Endothelial cell of umbilical vein (primary cell): ENCODE data around the gene RFX1. TPM values are rescaled to one million over a fixed set of nuclear protein-coding genes. Genes with fewer than 3 reads are reported as not detected.
A peak's percentile ranks its signal among the peaks of the same experiment; 100 is the strongest.

Experiments used
- BruUV-seq: library from RNA; stranded (reverse); fragments of 400-500 nt; replicated peaks from 2 replicates; lab custom pipeline; 2021; lab: Mats Ljungman, UMichigan
- CTCF ChIA-PET: fragments of 300-600, 350-600 bp; sonication (Branson Sonifier 250); formaldehyde crosslinking; loops from one replicate; lab custom pipeline; 2021; ENCODE audit warnings: antibody characterized with exemption, inconsistent platforms; lab: Charles Lee
- POLR2A ChIA-PET: fragments of 300-600, 350-600 bp; sonication (Branson Sonifier 250); formaldehyde crosslinking; loops from one replicate; lab custom pipeline; 2021; ENCODE audit warnings: antibody characterized with exemption, inconsistent platforms; lab: Charles Lee
- DNase-seq: peaks from one replicate; pipeline ENCODE4 v3.0.0-alpha.2; 2011; ENCODE audit warnings: low read depth, low spot score
- FAIRE-seq: peaks from 2 replicates; lab custom pipeline; 2011; peaks lifted over from hg19 to GRCh38; lab: Jason Lieb, UNC
- H2AFZ ChIP-seq: 2 replicates; pipeline ENCODE4 v1.6.0; 2012; ENCODE audit warnings: low read depth, low read length, control low read depth, inconsistent platforms
- H3K27ac ChIP-seq: 2 replicates; pipeline ENCODE4 v1.5.1; 2011; ENCODE audit warnings: low read depth, mild to moderate bottlenecking, control low read depth, low read length, moderate library complexity; ENCODE audit not compliant: insufficient read depth
- H3K27me3 ChIP-seq, 2 experiments: 2 replicates each; pipeline versions ENCODE4 v1.6.0 to v1.6.1; 2011; ENCODE audit warnings: low read length in 2 of 2, mixed read lengths in 1 of 2; ENCODE audit not compliant: control insufficient read depth in 2 of 2, insufficient read depth in 2 of 2
- H3K36me3 ChIP-seq, 2 experiments: 2 replicates in 1 of 2; 3 replicates in 1 of 2; pipeline ENCODE4 v1.5.1; 2011; ENCODE audit warnings: low read length in 2 of 2, mild to moderate bottlenecking in 1 of 2, moderate library complexity in 1 of 2; ENCODE audit not compliant: control insufficient read depth in 2 of 2, insufficient read depth in 2 of 2; ENCODE audit errors: extremely low read depth in 1 of 2
- H3K4me1 ChIP-seq: 3 replicates; pipeline ENCODE4 v1.5.1; 2011; ENCODE audit warnings: mild to moderate bottlenecking, low read length; ENCODE audit not compliant: control insufficient read depth, insufficient read depth; ENCODE audit errors: extremely low read depth
- H3K4me2 ChIP-seq: 2 replicates; pipeline ENCODE4 v1.6.1; 2011; ENCODE audit warnings: low read length, control low read depth, mixed read lengths; ENCODE audit not compliant: insufficient read depth
- H3K4me3 ChIP-seq, 3 experiments: fragments of 200-600 bp in 1 of 3; sonication (generic), shearing (Covaris generic) in 1 of 3; replicated peaks in 1 of 3; 2 replicates each; pipeline ENCODE4 v1.5.1; 2011 to 2016; ENCODE audit warnings: control low read depth in 3 of 3, low read length in 3 of 3, mild to moderate bottlenecking in 2 of 3, inconsistent platforms in 1 of 3, low read depth in 1 of 3, moderate library complexity in 1 of 3; ENCODE audit not compliant: insufficient read depth in 1 of 3
- H3K79me2 ChIP-seq: 2 replicates; pipeline ENCODE4 v1.6.0; 2012; ENCODE audit warnings: low read length, inconsistent platforms; ENCODE audit not compliant: control insufficient read depth, insufficient read depth
- H3K9ac ChIP-seq: replicated peaks from 2 replicates; pipeline ENCODE3; 2011; ENCODE audit warnings: low read length, control low read depth; ENCODE audit not compliant: insufficient read depth; ENCODE audit errors: extremely low read depth
- H3K9me1 ChIP-seq: replicated peaks from 3 replicates; pipeline ENCODE4 v1.6.0; 2011; ENCODE audit warnings: mild to moderate bottlenecking, low read length; ENCODE audit not compliant: control insufficient read depth, insufficient read depth; ENCODE audit errors: extremely low read depth
- H3K9me3 ChIP-seq: replicated peaks from 2 replicates; pipeline ENCODE4 v1.5.1; 2012; ENCODE audit warnings: low read length, inconsistent platforms; ENCODE audit not compliant: control insufficient read depth, insufficient read depth
- H4K20me1 ChIP-seq: replicated peaks from 2 replicates; pipeline ENCODE3; 2011; ENCODE audit warnings: mild to moderate bottlenecking, low read length; ENCODE audit not compliant: control insufficient read depth, insufficient read depth; ENCODE audit errors: extremely low read depth
- FOS ChIP-seq: IDR thresholded peaks from 2 replicates; pipeline ENCODE4 v1.6.1; 2011; ENCODE audit warnings: mild to moderate bottlenecking, low read length, moderate library complexity, borderline replicate concordance; ENCODE audit not compliant: insufficient read depth
- MYC ChIP-seq: IDR thresholded peaks from one replicate; pipeline ENCODE4 v1.6.1; 2011; ENCODE audit warnings: mild to moderate bottlenecking, low read depth, low read length
- POLR2AphosphoS5 ChIP-seq: IDR thresholded peaks from 2 replicates; pipeline ENCODE4 v1.6.1; 2012; ENCODE audit warnings: low read depth, mild to moderate bottlenecking, control low read depth, low read length, moderate library complexity; ENCODE audit not compliant: insufficient read depth
- dilution Hi-C: fragments of 300-500 bp; cut with MboI; formaldehyde crosslinking; loops from one replicate; pipeline ENCODE4 v1.15.0; 2019; ENCODE audit warnings: low sequenced_read_pairs; ENCODE audit not compliant: extremely low pct_ligation_motif_present
- intact Hi-C: fragments of 100-400 bp; cut with micrococcal nuclease; formaldehyde crosslinking; loops from one replicate; pipeline ENCODE4 v1.10.0; 2022
- polyA plus RNA-seq, 4 experiments: library from polyadenylated mRNA; depleted of rRNA in 3 of 4; stranded (reverse) in 3 of 4; unstranded in 1 of 4; fragments of >200 nt; gene quantifications; 2 replicates each; pipeline versions ENCODE4 v1.2.1 to v1.2.3, GENCODE V29; 2011 to 2012; ENCODE audit warnings: missing spikeins in 1 of 4
- total RNA-seq: library from RNA; stranded (reverse); gene quantifications from 2 replicates; pipeline ENCODE4 v1.2.3, GENCODE V29; 2021
- TF ChIP-seq, protein P1 (sequence below): IDR thresholded peaks from 2 replicates; pipeline ENCODE4 v1.6.1; 2011; ENCODE audit not compliant: insufficient read depth, insufficient read length
- TF ChIP-seq, protein P2 (sequence below), 2 donors: IDR thresholded peaks; 1 replicate in 1 of 2; 2 replicates in 1 of 2; pipeline ENCODE4 v1.5.1; 2011; ENCODE audit warnings: low read length in 2 of 2, mild to moderate bottlenecking in 2 of 2, moderate library complexity in 2 of 2, control low read depth in 1 of 2, inconsistent platforms in 1 of 2, low read depth in 1 of 2; ENCODE audit not compliant: insufficient read depth in 1 of 2; ENCODE audit errors: extremely low read depth in 1 of 2

RFX1 gene
- total and polyA plus RNA-seq, 2 donors (not counting 3 experiments of a cell fraction or from before 2014, with no cell fraction given): 2.3 to 14.7 TPM

DNA sequence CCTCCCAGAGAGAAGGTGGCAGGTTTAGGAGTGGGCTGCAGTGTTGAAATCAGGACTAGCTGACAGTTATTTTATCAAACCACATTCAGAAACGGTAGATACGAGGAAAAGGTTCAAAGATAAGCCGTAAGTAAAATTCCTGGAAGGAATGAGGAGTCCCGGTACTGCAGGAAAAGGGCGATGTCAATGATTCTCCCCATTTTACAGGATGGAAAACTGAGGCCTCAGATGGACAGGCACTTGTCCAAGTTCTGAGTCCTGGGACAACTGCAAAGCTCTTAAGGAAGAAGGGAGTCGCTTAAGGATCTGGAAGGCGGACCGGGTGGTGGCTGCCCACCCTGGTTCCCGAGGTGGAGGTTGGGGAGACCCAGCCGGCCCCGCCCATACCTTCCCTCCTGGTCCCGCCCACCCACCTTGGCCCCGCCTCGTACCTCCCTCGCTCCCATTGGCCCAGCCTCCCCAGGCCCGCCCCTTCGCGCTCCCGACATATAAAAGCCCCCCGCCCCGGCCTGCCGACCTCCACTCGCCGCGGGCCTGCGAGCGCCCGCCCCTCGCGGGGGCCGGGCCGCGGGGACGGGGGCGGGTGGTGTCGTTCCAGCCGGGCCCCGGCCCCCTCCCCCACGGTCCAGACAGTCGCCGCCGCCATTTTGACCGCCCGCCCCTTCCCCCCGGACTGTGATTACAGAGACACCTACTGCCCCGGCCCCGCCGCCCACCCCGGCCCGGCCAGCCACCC is 603 bp downstream of the RFX1 start:
- ChIA-PET POLR2A (interaction anchor here (0.6 to 0.8 kb wide), 3 partner anchors 7 to 79 kb away, joined by 3 to 13 read pairs (median 4); no protein-coding TSS in a partner anchor), CTCF (interaction anchor here (1.1 to 2.9 kb wide), 6 partner anchors 16 to 53 kb away, joined by 3 to 11 read pairs (median 6); partner anchors contain the start of genes DCAF15 and IL27RA)
- Histone ChIP-seq H3K27ac (peak overlapping the region; percentile 91), H3K4me3 (peak overlapping the region; percentile 61 to 73 (median 69)), H4K20me1 (no peaks in the 10 kb centered on the region), H2AFZ (peak overlapping the region; percentile 50), H3K9ac (peak overlapping the region; percentile 94), H3K9me3 (no peaks in the 10 kb centered on the region), H3K9me1 (no peaks in the 10 kb centered on the region), H3K79me2 (peaks cover 8% of the 10 kb centered on the region), H3K27me3 (no peaks in the 10 kb centered on the region), H3K4me2 (peak overlapping the region; percentile 58), H3K4me1 (peaks cover 20% of the 10 kb centered on the region), H3K36me3 (no peaks in the 10 kb centered on the region)
- DNase-seq: peak; percentile 87
- no peak for FAIRE-seq
- intact Hi-C loops (loop anchor here (1.0 to 5.0 kb wide), 9 partner anchors 19 to 903 kb away; partner anchors contain the start of genes DCAF15, LYL1 and MISP3), dilution Hi-C loops (no loop called here)
- TF ChIP-seq FOS (no peak), POLR2AphosphoS5 (peak; percentile 82)
- BruUV-seq: TSS peak; percentile 44

DNA sequence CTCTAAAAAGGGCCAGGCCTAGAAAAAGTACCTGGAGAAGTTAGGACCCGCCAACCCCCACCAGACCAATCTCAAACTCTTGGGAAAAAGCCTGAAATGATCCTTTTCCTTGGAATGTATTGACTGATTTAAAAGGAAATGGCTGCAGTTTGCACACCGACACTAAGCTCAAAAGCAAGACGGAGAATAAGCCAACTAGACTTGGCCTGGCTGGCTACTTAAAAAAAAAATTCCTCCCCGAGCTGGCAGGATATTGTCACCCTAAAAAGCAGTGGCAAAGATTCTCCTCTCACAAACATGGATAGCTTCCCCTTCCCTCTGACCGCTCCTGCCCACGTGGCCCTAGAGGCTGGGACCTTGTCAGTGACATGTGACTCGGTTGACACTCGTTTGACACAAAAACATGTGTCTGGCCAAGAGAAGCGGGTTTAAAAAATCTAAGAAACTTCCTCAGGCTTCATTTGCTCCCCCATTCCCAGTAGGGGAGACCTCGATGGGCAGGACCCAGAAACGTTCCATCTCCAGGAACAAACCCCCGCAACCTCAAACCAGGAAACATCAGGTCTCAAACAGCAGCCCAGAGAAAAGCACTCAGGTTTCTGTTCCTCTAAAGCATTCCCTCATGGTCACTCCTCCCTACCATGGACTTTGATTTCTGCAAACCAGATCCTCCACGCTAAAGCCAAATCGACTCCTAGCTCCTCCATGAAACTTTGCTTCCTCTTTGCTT is 1.3 kb downstream of the RFX1 start:
- peak overlapping the region in 1 of 3 experiments; percentile 61 for H3K4me3 ChIP-seq
- BruUV-seq: no TSS peak
- no peaks in the 10 kb centered on the region for H3K36me3 ChIP-seq
- DNase-seq: peak; percentile 52
- dilution Hi-C loops: no loop called here
- H3K4me1 ChIP-seq: peaks cover 20% of the 10 kb centered on the region
- H3K4me2 ChIP-seq: peak overlapping the region; percentile 58
- no peak for FAIRE-seq
- H3K79me2 ChIP-seq: peaks cover 8% of the 10 kb centered on the region
- peak overlapping the region; percentile 50 for H2AFZ ChIP-seq
- TF ChIP-seq, protein P1, sequence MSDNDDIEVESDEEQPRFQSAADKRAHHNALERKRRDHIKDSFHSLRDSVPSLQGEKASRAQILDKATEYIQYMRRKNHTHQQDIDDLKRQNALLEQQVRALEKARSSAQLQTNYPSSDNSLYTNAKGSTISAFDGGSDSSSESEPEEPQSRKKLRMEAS: peak; percentile 81
- TF ChIP-seq, protein P2, sequence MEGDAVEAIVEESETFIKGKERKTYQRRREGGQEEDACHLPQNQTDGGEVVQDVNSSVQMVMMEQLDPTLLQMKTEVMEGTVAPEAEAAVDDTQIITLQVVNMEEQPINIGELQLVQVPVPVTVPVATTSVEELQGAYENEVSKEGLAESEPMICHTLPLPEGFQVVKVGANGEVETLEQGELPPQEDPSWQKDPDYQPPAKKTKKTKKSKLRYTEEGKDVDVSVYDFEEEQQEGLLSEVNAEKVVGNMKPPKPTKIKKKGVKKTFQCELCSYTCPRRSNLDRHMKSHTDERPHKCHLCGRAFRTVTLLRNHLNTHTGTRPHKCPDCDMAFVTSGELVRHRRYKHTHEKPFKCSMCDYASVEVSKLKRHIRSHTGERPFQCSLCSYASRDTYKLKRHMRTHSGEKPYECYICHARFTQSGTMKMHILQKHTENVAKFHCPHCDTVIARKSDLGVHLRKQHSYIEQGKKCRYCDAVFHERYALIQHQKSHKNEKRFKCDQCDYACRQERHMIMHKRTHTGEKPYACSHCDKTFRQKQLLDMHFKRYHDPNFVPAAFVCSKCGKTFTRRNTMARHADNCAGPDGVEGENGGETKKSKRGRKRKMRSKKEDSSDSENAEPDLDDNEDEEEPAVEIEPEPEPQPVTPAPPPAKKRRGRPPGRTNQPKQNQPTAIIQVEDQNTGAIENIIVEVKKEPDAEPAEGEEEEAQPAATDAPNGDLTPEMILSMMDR (IDR thresholded peaks at IDR 0.05; ENCODE audit: extremely low read depth in 1 of 2, insufficient read depth in 1 of 2, low read depth in 1 of 2, low read length in 2 of 2): no peak
- TF ChIP-seq MYC: no peak
- H3K27me3 ChIP-seq: no peaks in the 10 kb centered on the region
- peak overlapping the region; percentile 8 for H3K9ac ChIP-seq
- intact Hi-C loops: loop anchor here (1.0 to 5.0 kb wide), 5 partner anchors 26 to 902 kb away; partner anchors contain the start of gene LYL1
- peak overlapping the region; percentile 5 for H3K27ac ChIP-seq
- POLR2A ChIA-PET: interaction anchor here (0.8 kb wide), 1 partner anchor 78 kb away, joined by 3 read pairs; no protein-coding TSS in a partner anchor
- no peaks in the 10 kb centered on the region for H4K20me1 ChIP-seq
- CTCF ChIA-PET: interaction anchor here (1.5 to 2.9 kb wide), 5 partner anchors 16 to 52 kb away, joined by 5 to 11 read pairs (median 8); partner anchors contain the start of genes DCAF15 and IL27RA
- no peaks in the 10 kb centered on the region for H3K9me1 ChIP-seq
- H3K9me3 ChIP-seq: no peaks in the 10 kb centered on the region
